ENCODE measurements around the gene BHLHE40. TPM values are rescaled to one million over a fixed set of nuclear protein-coding genes. Genes with fewer than 3 reads are reported as not detected.

BHLHE40 gene
- total RNA-seq, 1 donor from 2014 or later: 266 TPM

DNA sequence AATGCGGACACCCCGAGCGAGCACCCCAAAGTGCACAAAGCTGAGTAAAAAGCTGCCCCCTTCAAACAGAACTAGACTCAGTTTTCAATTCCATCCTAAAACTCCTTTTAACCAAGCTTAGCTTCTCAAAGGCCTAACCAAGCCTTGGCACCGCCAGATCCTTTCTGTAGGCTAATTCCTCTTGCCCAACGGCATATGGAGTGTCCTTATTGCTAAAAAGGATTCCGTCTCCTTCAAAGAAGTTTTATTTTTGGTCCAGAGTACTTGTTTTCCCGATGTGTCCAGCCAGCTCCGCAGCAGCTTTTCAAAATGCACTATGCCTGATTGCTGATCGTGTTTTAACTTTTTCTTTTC is 5.3 kb downstream of the BHLHE40 start:
- ATAC-seq: no peak

DNA sequence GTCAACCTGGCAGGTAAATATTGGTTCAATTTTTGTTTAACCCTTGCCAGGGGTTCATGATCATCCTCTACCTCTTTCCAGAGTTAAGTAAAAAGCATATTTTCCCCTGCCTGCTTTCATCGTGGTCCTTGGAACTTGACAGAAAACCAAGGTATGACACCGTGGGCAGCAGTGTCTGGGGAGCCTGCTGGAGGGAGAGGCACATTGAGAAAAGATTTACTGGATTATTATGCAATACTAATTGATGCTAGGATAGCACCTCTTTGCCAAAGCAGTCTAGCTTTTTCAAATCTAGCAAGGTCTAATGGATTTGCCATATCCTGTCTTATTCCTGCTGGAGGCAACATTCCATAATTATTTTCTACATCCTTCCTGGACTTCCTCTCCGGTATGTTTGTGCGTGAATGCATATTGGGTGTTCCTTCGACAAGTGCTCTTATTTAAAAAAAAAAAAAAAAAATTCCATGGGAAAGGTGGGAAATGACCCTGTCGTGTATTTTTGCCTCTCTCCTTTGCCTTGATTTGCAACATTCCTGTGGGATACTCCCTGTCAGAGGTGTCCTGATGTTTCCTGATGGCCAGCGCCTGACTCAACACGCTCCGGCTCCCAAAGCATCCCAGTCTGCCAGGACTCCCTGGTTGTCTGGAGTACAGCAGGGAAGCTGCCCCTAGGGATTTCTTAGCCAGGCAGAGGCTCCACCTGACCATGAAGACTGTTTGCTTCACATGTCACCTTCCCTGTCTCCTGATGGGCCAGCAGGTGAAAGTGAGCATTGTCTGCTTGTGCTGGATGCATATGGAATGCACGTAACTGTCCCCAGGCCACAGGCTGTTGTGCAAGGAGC is 6.3 kb downstream of the BHLHE40 start:
- ATAC-seq: peak; percentile 41

DNA sequence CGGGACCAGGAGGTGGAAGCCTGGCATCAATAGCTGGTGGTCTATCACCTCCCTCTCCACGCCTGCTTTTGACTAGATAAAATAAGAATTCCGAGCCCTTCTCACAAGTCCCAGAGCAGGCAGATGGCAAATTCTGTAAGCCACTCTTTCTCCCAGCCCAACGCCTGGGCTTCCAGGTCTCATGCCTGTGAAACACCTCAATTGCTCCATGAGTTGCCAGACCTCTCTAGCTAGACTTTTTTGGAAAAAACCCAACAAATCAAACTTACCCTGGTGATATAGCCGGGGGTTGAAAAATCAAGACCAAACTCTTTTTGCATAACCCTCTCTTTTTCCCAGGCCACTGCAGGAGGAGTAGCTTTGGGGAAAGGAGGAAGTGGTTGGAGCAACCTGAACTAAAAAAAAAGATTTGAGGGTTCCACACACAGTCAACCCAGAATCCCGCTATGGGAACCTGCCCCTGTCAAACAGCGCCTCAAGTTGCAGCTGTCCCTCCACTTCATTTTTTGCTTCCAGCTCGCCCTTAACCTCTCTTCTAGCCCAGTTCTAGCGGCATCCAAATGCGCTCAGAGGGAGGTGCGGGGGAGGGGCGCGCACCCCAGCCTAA is 7.0 kb downstream of the BHLHE40 start:
- ATAC-seq: peak; percentile 16

DNA sequence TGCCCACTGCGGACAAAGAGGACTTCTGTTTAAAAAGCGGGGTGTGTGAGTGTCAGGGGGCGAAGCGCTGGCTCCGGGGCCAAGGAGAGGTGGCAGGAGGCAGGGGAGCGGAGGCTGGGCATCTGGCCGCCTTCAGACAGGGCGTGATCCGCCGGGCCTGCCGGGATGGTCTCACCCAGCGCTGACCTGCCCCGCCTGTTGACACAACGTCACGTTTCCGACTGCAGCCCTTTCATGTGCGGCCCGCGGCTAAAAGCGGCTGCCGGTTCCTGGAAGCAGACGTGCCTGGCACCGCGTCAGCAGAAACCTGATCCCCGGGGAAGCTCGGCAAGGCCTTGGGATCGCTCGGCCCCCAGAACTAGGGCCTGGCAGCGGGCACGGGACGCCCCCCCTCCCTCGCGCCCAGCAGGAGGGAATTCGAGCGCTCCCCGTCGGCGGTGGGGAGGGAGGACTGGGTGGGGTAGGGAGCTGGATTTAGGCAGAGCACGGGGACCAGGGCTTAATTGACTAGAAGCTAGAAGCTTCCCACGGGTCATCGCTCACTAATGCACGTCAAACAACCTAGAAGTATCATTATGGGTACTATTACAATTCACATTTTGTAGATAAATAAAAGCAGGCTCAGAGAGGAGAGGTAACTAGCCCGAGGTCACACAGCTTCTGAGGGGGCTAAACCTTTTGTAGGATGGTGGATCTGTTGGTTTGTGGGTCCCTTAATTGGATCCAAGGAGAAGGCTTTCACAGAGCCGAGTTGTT is 7.7 kb downstream of the BHLHE40 start:
- ATAC-seq: peak; percentile 78

DNA sequence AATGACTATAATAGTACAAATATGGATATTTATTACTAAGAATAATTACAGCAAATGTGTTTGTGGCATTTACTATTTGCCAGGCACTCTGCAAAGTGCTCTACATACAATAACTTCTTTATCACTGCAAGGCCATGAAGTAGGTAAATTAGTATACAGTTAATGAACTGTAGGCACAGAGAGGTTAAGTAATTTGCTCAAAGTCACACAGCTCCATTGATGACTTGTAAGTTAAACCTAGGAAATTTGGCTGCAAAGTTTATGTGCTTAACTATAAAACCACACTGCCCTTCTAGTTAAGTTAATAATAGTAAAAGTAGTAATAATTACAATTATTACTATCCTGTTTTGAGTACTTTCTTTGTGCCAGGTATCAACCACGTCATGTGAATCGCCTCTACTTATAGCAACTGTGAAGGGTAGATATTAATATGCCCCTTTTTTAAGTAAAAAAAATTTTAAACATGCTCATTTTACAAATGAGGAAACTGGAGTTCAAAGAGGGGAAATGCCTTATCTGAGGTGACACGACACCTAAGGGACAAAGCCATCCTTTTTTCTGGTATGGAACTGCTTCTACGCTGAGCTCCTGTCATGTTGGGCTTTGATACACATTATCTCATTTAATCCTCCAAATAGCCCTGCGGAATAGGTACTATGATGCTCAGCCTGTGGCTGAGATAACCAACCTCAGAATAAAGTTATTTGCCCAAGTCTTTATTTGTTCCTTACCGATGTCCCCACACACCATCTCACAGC is 8.5 kb downstream of the BHLHE40 start:
- ATAC-seq: no peak

DNA sequence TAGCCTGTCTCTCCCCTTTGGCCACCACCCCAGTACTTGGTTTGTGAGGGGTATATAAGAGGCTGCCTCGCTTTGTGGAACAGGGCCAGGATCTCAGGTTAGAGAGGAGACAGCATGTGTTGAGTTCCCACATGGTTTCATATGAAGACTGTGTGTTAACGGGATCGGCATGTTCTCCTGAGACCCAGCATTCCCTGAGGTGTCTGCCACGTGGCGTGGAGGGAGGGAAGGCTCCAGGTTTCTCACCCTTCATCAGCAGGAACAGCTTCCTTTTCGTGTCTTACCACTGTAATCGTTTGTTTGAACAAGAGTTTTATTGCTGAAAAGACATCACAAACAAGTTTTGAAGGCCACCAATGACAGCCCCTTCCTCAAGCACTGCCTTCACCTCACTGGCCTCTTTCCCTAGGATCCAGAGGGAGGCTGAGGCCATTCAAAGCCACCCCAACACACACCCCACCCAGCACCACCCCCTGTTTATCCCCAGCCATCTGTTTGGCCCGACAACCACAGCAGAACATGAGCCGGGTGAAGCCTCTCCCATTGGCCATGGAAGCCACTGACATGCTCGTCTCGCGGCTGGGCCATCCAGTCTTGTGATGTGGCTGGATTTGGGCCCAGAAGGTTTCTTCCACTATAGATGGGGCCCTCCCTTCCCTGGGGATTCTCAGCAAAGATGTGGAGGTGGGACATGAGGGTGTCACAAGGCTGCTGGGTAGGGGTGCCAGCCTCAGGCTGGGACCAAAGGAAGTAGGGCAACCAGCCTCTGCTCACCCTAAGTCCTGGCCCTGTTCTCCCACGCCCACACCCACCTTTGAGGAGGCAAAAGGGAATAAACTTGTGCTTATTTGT is 10.0 kb downstream of the BHLHE40 start:
- no peak for ATAC-seq

DNA sequence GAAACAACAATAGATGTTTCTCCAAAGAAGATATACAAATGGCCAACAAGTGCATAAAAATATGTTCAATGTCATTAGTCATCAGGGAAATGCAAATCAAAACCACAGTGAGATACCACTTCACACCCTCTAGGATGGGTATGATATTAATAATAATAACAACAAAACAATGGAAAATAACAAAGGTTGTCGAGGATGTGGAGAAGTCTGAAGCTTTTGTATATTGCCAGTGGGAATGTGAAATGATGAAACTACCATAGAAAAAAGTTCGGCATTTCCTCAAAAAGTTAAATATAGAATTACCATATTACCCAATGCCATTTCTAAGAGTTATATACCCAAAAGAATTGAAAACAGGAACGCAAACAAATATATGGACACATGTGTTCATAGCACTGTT is 10.8 kb downstream of the BHLHE40 start:
- no peak for ATAC-seq

DNA sequence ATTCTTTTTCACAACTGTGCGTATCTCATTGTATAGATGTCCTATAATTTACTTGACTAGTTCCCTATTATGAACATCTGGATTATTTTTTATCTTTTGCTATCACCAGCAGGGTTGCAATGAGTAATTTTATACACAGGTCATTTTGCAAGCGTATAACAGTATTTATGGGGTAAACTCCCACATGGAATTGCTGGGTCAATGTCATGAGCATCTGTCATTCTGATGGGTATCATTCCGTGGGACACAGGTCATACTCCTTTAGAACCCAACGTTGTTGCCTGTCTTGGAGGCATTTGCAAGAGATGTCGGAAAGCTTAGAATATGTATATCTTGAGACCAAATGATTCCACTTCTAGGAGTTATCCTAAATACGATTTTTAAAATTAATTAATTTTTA is 12.9 kb downstream of the BHLHE40 start:
- ATAC-seq: no peak

DNA sequence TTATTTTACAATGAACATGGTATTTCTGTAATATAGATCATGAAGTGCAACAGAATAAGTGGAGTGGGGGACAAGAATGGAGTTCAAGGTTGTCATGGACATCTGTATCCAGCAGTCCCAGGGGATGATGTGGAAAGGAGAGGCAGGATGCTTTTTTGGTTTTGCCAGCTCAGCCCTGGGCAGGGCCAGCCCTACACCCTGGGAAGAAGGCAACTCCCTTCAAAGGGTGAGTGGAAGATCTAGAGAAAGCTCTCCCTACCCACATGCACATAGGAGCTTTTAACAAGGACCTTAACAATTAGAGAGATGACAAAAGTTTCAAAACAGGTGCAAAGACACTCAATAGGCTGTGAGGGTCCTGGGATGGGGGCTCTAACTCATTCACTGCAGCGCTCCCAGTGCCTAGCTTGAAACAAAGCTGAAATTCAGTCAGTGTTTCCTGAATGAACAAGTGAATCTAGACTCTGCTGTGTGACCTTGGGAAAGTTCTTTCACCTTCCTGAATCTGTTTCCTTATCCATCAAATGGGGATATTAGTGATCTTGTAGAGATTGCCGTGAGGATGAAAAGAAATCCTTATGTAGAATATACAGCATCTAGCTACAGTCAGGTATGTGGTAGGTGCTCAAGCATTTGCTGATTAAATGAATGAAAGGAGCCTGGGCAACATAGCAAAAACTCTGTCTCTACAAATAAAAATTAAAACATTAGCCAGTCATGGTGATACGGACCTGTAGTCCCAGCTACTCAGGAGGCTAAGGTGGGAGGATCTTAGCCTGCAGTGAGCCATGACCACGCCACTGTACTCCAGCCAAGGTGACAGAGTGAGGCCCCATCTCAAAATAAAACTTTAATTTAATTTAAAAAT is 14.3 kb downstream of the BHLHE40 start:
- ATAC-seq: peak; percentile 46

DNA sequence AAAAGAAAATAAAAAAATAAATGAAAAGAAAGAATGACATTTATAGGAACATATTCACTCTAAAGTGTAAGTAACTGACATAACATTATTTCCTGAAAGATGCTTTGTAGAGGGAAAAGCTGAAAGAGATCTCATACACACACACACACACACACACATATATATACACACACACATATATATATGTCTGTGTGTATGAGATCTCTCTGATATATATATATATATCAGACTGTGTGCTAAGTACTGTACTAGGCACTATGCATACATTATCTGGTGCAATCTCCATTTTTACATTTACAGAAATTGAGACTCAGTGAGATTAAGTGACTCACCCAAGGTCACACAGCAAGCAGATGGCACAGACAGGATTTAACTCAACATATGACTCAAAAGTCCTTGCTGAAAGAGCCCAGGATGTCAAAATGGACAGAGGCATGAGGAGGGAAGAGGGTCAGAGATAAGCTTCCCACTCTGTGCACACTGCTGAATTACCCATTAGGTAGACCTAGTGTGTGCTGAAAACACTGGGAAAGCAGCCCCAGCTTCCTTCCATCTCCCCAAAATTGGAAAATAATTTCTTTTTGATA is 15.0 kb downstream of the BHLHE40 start:
- ATAC-seq: peak; percentile 67

DNA sequence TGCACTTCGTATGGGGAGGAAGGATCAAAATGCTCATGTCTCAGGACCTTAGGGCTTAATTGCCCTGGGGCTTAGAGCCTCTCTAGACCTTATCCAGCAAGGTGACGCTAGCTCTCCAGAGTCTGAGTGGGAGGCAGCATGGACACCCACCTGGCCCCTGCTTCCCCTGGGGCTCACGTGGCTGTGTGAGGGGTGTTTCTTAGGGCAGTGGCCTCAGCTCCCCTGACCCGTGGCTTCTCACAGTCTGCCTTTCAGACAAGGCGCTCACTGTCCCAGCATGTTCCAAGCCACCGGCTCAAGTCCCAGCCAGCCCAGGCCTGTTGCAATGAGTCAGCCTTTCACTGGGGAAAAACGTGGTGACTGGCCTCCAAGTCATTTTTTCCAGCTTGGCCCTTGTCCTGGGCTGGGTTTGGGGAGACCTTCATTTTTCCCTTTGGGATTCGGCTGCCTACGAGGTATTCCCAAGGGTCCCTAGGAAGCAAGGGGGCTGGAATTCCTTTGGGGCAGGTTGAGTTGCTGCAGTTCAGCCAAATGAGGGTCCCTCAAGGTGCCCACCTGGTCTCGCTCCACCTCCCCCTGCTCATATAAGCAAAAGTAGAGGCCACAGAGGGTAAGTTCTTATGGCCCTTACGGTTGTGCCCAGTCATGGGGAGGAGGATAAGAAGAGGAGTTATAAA is 15.7 kb downstream of the BHLHE40 start:
- ATAC-seq: peak; percentile 91

DNA sequence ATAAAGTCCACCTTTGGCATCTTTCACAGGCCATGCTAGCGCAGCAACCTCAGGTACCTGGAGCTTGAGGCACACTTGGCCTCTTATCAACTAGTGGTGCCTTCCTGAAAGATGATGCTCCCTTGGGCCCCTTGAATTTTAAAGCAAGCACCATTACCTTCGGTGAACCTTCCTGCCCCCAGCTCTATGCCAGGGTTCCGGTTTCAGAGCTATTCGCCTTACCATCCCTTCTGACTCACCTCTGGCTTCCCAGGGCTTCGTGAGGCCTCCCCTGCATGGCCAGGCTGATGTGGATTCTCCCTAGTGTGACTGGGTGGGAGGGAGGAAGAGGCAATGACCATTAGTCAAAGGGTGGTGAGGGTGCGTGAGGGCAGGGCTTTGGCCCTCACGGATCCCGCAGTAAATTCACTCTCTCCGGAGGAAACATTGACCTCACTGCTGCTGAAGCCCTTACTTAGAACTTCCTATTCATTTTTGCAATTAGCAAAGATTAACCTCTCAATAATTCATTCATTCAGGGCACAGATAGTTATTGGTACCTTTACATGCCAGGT is 16.3 kb downstream of the BHLHE40 start:
- peak; percentile 37 for ATAC-seq

DNA sequence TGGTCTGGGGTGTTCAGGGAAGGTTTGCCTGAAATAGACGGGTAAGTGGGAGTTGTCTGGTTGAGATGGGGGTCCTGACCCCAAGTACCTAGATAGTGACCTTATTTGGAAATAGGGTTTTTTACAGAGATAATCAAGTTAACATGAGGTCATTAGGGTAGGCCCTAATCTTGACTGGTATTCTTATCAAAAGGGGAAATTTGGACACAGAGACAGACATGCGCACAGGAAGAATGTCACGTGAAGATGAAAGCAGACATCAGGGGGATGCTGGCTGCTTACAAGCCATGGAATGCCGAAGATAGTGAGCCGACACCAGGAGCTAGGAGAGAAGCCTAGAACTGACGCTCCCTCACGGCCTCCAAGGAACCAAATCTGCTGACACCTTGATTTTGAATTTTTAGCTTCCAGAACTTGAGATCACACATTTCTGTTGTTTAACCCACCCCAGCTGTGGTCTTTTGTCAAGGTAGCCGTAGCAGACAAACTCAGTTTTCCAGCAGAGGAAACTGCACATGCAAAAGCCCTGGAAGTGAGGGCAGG is 17.1 kb downstream of the BHLHE40 start:
- no peak for ATAC-seq

DNA sequence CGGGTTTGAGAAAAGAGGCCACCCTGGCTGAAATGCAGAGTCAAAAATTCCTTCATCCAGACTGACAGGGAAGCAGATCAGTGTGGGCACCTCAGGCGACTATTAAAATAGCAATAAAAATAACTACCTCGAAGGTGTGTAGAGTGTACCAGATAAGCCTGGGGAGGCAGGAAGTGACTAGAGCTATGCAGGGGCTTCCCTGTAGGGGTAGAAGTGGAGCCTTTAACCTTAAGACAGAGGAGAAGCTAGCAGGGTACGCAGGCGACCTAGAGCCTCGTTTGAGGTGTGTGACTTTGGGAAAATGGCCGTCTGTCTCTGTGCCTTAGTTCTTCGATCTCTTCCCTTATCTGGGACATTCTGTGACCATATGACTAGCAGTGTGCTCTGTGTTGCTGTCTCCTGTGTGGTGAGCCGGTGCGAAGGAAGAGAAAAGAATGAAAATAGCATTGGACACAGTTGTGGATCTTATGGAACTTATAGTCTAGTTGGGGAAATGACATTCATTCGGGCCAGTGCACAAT is 17.6 kb downstream of the BHLHE40 start:
- ATAC-seq: no peak

DNA sequence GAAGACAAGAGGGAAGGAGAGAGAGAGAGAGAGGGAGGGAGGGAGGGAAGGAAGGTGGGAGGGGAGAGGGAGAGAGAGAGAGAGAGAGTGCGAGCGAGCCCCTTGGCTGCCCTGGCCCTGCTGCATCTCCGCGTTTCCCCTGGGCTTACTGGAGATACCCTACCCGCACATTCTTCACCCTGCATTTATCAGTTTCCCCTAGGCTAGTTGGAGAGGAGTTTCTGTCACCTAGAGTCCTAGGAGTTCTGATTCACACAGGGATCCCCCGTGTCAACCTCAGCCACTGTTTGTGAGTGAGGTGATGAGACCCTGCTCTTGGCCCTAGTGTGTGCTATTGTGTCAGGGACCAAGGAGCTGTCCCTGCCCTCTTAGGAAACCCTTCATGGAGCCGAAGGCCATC is 18.7 kb downstream of the BHLHE40 start:
- ATAC-seq: no peak

DNA sequence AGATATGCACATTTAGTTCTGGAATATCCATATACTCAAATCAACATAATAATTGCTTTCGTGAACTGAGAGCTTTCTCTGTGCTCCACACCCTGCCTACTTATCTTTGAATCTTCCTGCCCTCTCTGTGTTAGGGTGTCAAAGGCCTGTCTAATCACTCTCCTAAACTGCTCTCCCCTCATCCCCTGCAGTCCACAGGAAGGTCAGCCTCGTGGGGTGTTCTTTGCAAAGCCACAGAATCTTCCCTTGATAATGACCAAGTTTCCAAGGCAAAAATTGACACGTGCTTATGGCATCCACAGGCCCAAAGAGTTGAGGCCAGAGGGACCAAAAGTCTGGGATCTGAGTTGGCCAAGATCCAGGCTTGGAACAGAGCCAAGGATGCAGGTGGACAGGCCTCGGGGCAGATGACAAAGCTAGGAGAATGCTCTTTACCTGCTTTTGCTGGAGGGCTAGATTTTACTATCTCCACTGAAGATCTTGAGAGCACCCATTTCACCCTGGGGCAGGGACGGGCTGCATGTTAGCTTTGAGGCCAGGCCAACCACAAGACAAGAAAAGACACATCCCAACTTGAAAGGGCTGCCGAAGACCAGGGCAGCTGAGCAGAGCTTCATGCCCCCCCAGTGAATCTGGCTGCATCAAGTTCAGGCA is 20.4 kb downstream of the BHLHE40 start:
- peak; percentile 14 for ATAC-seq

DNA sequence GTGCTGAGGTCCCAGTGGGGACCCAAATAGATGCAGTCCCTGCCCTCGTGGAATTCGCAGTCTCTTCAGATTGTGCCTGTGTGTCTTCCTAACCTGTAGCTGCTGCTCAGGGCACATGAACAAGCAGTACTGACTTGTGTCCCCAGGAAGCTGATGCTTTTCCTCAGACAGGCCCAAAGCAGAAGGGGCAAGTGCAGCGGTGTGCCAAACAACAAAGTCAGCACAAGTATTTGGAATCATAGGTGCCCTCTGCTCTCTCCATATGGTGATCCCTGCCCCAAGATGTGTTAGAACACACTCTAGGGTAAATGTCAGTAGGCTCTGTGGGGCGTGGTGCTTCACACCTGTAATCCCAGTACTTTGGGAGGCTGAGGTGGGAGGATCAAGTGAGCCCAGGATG is 21.9 kb downstream of the BHLHE40 start:
- ATAC-seq: no peak

DNA sequence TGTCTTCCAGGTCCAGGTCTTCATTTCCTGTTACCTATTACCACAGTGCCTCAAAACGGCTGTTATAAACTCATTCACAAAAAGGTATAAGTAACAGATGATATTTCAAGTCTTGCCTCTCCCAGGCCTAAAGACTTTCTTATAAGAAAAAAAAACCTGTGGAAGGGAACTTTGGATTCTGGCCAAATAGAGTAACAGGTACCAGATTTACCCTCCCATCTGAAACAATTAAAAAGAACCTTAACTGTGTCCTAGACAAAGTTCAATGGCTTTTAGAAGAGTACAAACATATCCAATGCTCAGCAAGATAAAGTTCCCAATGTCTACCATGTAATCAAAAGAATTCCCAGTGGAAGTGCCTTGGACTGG is 22.6 kb downstream of the BHLHE40 start:
- no peak for ATAC-seq

All from esophagus mucosa (tissue), 1 donor.